ENCODE results near the gene VAMP7. TPM values are rescaled to one million over a fixed set of nuclear protein-coding genes. Genes with fewer than 3 reads are reported as not detected.

VAMP7 gene
- total and polyA plus RNA-seq, 9 of the 15 experiments (the other 6 are each of a cell fraction or from before 2014, with no cell fraction given) = 38.4 to 100 (median 67.7) TPM

DNA sequence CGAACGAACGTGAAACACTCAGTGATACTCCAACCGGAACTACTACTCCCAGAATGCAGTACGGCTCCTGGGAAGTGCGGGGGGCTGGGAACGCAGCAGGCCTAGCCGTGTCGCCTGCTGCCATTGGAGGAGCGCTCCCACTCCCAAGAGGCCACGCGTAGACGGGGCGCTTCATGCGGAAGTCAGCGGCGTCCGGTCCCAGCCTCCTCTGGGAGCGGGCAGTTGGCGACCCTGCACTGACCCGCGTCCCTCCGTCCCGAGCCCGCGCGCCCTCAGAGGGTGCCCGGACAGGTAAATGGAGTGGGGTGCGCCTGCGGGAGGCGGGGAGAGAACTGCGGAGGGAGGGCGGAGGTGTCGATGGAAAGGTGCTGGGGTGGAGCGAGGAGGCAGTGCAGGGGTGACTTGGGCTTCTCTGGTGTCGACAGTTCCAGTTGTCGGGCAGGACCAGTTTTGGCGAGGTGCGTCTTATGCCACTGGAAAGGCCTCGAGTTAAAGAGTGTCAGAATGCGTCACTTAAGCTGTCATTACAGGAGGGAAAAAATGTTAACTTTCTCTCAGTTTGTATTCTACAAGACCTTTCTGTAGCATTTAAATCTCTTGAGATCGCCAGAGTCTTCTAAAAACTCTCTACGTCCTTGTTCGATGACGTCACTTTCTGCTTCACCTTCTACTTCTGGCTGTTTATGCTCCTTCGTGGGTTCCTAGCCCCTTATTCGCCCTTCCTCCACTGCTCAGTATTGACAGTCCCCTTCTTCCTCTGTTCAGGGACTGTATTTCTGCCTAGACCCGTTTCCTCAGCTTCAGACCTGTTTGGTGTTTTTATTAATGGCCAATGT is at the start of gene VAMP7 (continued):
- TF ChIP-seq DMBX1 (CRISPR knock-in tag; IDR thresholded peaks at IDR 0.05; ENCODE audit: borderline replicate concordance) = no peak

DNA sequence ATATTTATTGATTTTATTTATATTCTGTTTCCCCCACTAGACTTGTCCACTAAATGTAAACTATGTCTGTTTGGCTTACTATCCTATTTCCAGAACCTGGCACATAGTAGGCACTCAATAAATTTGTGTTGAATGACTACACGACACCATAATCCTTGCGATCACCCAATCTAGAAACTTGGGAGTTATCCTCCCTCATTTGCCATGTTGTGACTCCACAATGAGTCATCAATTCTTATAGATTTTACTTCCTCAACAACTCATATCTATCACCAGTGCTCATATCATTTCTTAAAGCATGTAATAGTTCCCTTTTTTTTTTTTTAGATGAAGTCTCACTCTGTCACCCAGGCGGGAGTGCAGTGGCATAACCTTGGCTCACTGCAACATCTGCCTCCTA is 39.9 kb upstream of the VAMP7 start:
- 5% methylated on average over 3 of the region's 3 CpGs for WGBS (ENCODE audit: insufficient coverage, low coverage, missing lambda C conversion rate)
- H2AFZ ChIP-seq (ENCODE audit: low read depth, low read length) = no peak overlapping the region
- ChIA-PET POLR2A (no interaction called here), CTCF (ENCODE audit: low intra/inter-chr PET ratio) (no interaction called here)
- peak in 1 of 4 experiments; percentile 3 for DNase-seq (ENCODE audit: extremely low read depth in 1 of 4, low spot score in 3 of 4)
- H3K9me1 ChIP-seq (ENCODE audit: control insufficient read depth, insufficient read depth, low read length) = no peaks in the 10 kb centered on the region
- H3K9ac ChIP-seq (ENCODE audit: insufficient read depth in 1 of 2, low read depth in 2 of 2, low read length in 2 of 2) = no peak overlapping the region
- BruUV-seq (replicated peaks) = no TSS peak
- no peak overlapping the region for H3K4me2 ChIP-seq (ENCODE audit: insufficient read depth, low read length)
- no peaks in the 10 kb centered on the region for H3K36me3 ChIP-seq (ENCODE audit: control insufficient read depth, insufficient read depth, low read length)
- no peaks in the 10 kb centered on the region for H4K20me1 ChIP-seq (replicated peaks; ENCODE audit: control insufficient read depth, insufficient read depth, low read length)
- no peaks in the 10 kb centered on the region for H3K27me3 ChIP-seq (ENCODE audit: control insufficient read depth in 2 of 2, insufficient read depth in 2 of 2, low read length in 2 of 2)
- intact Hi-C loops (cut with micrococcal nuclease) = no loop called here
- no peak for FAIRE-seq
- ATAC-seq = no peak
- no peaks in the 10 kb centered on the region for H3K4me1 ChIP-seq (replicated peaks in 1 of 2; ENCODE audit: control insufficient read depth in 2 of 2, insufficient read depth in 2 of 2, low read length in 2 of 2)
- no peak overlapping the region for H3K4me3 ChIP-seq
- no peaks in the 10 kb centered on the region for H3K9me3 ChIP-seq (replicated peaks; ENCODE audit: control insufficient read depth, insufficient read depth, low read depth, low read length)
- no peaks in the 10 kb centered on the region for H3K79me2 ChIP-seq (ENCODE audit: control insufficient read depth, insufficient read depth, low read length)
- in situ Hi-C loops (cut with MboI) = no loop called here
- H3K27ac ChIP-seq (ENCODE audit: extremely low read depth, low read depth, low read length) = no peak overlapping the region
- TF ChIP-seq POU5F1 (IDR thresholded peaks at IDR 0.05; ENCODE audit: borderline replicate concordance, low read depth, low read length, partially characterized antibody) = no peak
- 0 out of 2 replicates have a peak, but pooled peaks have one; percentile 20 for TF ChIP-seq ZNF384 (IDR thresholded peaks at IDR 0.05; ENCODE audit: low read depth, low read length)
- TF ChIP-seq, protein P1, sequence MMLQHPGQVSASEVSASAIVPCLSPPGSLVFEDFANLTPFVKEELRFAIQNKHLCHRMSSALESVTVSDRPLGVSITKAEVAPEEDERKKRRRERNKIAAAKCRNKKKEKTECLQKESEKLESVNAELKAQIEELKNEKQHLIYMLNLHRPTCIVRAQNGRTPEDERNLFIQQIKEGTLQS (IDR thresholded peaks at IDR 0.05) = peak; percentile 66
- TF ChIP-seq, protein P1 (CRISPR knock-in tag; conservative IDR thresholded peaks at IDR 0.05) = no peak
- TF ChIP-seq AFF4 (CRISPR knock-in tag; IDR thresholded peaks at IDR 0.05) = no peak
- TF ChIP-seq TARDBP (IDR thresholded peaks at IDR 0.05) = no peak
- peak; percentile 60 for TF ChIP-seq MAFF (IDR thresholded peaks at IDR 0.05; ENCODE audit: low read length)
- TF ChIP-seq, protein P2, sequence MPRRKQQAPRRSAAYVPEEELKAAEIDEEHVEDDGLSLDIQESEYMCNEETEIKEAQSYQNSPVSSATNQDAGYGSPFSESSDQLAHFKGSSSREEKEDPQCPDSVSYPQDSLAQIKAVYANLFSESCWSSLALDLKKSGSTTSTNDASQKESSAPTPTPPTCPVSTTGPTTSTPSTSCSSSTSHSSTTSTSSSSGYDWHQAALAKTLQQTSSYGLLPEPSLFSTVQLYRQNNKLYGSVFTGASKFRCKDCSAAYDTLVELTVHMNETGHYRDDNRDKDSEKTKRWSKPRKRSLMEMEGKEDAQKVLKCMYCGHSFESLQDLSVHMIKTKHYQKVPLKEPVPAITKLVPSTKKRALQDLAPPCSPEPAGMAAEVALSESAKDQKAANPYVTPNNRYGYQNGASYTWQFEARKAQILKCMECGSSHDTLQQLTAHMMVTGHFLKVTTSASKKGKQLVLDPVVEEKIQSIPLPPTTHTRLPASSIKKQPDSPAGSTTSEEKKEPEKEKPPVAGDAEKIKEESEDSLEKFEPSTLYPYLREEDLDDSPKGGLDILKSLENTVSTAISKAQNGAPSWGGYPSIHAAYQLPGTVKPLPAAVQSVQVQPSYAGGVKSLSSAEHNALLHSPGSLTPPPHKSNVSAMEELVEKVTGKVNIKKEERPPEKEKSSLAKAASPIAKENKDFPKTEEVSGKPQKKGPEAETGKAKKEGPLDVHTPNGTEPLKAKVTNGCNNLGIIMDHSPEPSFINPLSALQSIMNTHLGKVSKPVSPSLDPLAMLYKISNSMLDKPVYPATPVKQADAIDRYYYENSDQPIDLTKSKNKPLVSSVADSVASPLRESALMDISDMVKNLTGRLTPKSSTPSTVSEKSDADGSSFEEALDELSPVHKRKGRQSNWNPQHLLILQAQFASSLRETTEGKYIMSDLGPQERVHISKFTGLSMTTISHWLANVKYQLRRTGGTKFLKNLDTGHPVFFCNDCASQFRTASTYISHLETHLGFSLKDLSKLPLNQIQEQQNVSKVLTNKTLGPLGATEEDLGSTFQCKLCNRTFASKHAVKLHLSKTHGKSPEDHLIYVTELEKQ (CRISPR knock-in tag; IDR thresholded peaks at IDR 0.05) = no peak
- TF ChIP-seq, protein P3, sequence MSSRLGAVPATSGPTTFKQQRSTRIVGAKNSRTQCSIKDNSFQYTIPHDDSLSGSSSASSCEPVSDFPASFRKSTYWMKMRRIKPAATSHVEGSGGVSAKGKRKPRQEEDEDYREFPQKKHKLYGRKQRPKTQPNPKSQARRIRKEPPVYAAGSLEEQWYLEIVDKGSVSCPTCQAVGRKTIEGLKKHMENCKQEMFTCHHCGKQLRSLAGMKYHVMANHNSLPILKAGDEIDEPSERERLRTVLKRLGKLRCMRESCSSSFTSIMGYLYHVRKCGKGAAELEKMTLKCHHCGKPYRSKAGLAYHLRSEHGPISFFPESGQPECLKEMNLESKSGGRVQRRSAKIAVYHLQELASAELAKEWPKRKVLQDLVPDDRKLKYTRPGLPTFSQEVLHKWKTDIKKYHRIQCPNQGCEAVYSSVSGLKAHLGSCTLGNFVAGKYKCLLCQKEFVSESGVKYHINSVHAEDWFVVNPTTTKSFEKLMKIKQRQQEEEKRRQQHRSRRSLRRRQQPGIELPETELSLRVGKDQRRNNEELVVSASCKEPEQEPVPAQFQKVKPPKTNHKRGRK (tag; IDR thresholded peaks at IDR 0.05) = no peak
